Fibroblast of lung (primary cell): Measurements from ENCODE around the gene USP46.

Experiments
- CTCF ChIP-seq, 2 donors: IDR thresholded peaks in 1 of 2; conservative IDR thresholded peaks in 1 of 2; 1 replicate in 1 of 2; 2 replicates in 1 of 2; pipeline ENCODE4 v1.5.1; 2011 to 2012; ENCODE audit warnings: low read length in 2 of 2, control low read depth in 1 of 2, inconsistent platforms in 1 of 2, low read depth in 1 of 2, mild to moderate bottlenecking in 1 of 2
- EZH2 ChIP-seq: IDR thresholded peaks from 2 replicates; pipeline ENCODE4 v1.5.1; 2012; ENCODE audit warnings: low read length, control low read depth, mild to moderate bottlenecking; ENCODE audit errors: missing control alignments

GRCh38 chr4:52555356-52555716, 103.8 kb downstream of the USP46 start:
- TF ChIP-seq CTCF (conservative IDR thresholded peaks at IDR 0.05 in 1 of 2, IDR thresholded peaks at IDR 0.05 in 1 of 2; ENCODE audit: low read depth in 1 of 2, low read length in 2 of 2) (no peak), EZH2 (no peak)
